Calu3 (cell line): Measurements from ENCODE around the gene TRIO. TPM values are rescaled to one million over a fixed set of nuclear protein-coding genes. Genes with fewer than 3 reads are reported as not detected.

ENCODE experiments used
- BruUV-seq: library from RNA; stranded (reverse); fragments of 400-500 nt; replicated peaks from 2 replicates; lab custom pipeline; 2021; lab: Mats Ljungman, UMichigan
- CTCF ChIA-PET: fragments of 300-600 bp; sonication (Branson Sonifier 250); formaldehyde crosslinking; loops from one replicate; lab custom pipeline; 2022; ENCODE audit warnings: antibody characterized with exemption; lab: Charles Lee
- DNase-seq: peaks from one replicate; pipeline ENCODE4 v3.0.0; 2022
- H3K27ac Mint-ChIP-seq: one replicate; pipeline ENCODE4 v1.8.0; 2022; ENCODE audit warnings: mixed read lengths; ENCODE audit not compliant: unreplicated experiment
- H3K27me3 Mint-ChIP-seq: one replicate; pipeline ENCODE4 v1.8.0; 2022; ENCODE audit warnings: mixed read lengths; ENCODE audit not compliant: unreplicated experiment
- H3K36me3 Mint-ChIP-seq: one replicate; pipeline ENCODE4 v1.8.0; 2022; ENCODE audit warnings: mild to moderate bottlenecking, moderate library complexity, mixed read lengths; ENCODE audit not compliant: insufficient read depth, unreplicated experiment
- H3K4me1 Mint-ChIP-seq: one replicate; pipeline ENCODE4 v1.8.0; 2022; ENCODE audit warnings: mild to moderate bottlenecking, low read depth, mixed read lengths; ENCODE audit not compliant: unreplicated experiment
- H3K4me3 Mint-ChIP-seq: one replicate; pipeline ENCODE4 v1.8.0; 2022; ENCODE audit warnings: mild to moderate bottlenecking, low read depth, moderate library complexity, mixed read lengths; ENCODE audit not compliant: unreplicated experiment
- H3K9me3 Mint-ChIP-seq: one replicate; pipeline ENCODE4 v1.8.0; 2022; ENCODE audit warnings: low read depth, mixed read lengths; ENCODE audit not compliant: unreplicated experiment
- intact Hi-C: fragments of 100-400 bp; cut with micrococcal nuclease; formaldehyde crosslinking; loops from one replicate; pipeline ENCODE4 v1.10.0; 2022; ENCODE audit not compliant: unreplicated experiment
- total RNA-seq: library from RNA; stranded (reverse); gene quantifications from 2 replicates; pipeline ENCODE4 v1.2.3, GENCODE V29; 2022
- TF ChIP-seq, protein P1 (sequence below): fragments of 200-600 bp; IDR thresholded peaks from one replicate; pipeline ENCODE4 v1.8.0; 2022; ENCODE audit warnings: antibody characterized with exemption; ENCODE audit not compliant: unreplicated experiment

The TRIO gene
- total RNA-seq, 1 experiment from 2014 or later, result 183 TPM

DNA sequence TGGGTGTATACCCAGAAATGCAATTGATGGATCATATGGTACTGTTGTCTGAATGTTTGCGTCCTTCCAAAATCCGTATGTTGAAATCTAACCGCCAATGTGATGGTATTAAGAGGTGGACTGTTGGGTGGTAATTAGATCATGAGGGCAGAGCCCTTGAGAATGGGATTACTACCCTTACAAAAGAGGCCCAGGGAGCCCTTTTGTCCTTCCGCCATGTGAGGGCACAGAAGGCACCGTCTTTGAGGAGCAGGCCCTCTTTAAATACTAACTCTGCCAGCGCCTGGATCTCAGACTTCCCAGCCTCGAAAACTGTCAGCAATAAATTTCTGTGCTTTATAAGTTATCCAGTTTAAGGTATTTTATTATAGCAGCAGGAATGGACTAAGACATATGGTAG, 282.4 kb downstream of the TRIO start:
- Mint-ChIP-seq H3K36me3 (peaks cover 43% of the 10 kb centered on the region), H3K27ac (no peak overlapping the region), H3K9me3 (no peaks in the 10 kb centered on the region), H3K27me3 (no peaks in the 10 kb centered on the region), H3K4me1 (no peaks in the 10 kb centered on the region), H3K4me3 (no peak overlapping the region)
- TF ChIP-seq, protein P1, sequence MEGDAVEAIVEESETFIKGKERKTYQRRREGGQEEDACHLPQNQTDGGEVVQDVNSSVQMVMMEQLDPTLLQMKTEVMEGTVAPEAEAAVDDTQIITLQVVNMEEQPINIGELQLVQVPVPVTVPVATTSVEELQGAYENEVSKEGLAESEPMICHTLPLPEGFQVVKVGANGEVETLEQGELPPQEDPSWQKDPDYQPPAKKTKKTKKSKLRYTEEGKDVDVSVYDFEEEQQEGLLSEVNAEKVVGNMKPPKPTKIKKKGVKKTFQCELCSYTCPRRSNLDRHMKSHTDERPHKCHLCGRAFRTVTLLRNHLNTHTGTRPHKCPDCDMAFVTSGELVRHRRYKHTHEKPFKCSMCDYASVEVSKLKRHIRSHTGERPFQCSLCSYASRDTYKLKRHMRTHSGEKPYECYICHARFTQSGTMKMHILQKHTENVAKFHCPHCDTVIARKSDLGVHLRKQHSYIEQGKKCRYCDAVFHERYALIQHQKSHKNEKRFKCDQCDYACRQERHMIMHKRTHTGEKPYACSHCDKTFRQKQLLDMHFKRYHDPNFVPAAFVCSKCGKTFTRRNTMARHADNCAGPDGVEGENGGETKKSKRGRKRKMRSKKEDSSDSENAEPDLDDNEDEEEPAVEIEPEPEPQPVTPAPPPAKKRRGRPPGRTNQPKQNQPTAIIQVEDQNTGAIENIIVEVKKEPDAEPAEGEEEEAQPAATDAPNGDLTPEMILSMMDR, result no peak
- DNase-seq, result no peak
- BruUV-seq, result no TSS peak
- CTCF ChIA-PET, result no interaction called here
- intact Hi-C loops, result no loop called here

DNA sequence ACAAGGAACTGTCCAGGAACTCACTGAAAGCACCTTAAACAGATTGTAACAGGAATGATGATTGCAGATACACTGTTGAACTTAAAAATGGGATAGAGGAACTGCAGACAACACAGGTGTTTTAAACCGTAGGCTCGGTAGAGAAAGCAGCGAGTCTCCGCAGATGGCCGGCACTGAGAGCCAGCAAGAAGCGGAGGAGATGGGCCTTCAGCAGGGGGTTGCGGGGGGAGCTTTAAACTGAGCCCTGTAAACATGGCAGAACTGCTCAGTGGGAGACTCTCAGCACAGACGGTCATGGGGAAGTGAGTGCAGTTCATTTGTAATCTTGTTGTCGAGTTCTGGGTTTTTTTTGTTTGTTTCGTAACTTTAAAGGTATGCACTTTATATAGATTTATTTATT, 283.4 kb downstream of the TRIO start:
- Mint-ChIP-seq H3K4me1 (no peaks in the 10 kb centered on the region), H3K9me3 (no peaks in the 10 kb centered on the region), H3K27me3 (no peaks in the 10 kb centered on the region), H3K27ac (no peak overlapping the region), H3K4me3 (no peak overlapping the region), H3K36me3 (peaks cover 43% of the 10 kb centered on the region)
- BruUV-seq, result no TSS peak
- intact Hi-C loops, result no loop called here
- TF ChIP-seq, protein P1, result no peak
- CTCF ChIA-PET, result no interaction called here
- DNase-seq, result no peak

GRCh38 chr5:14428302-14429081, 285.4 kb downstream of the TRIO start:
- BruUV-seq, result no TSS peak
- intact Hi-C loops, result no loop called here
- CTCF ChIA-PET, result interaction anchor here (0.5 kb wide), 1 partner anchor 94 kb away, joined by 5 read pairs; no protein-coding TSS in a partner anchor
- H3K36me3 Mint-ChIP-seq, result peaks cover 37% of the 10 kb centered on the region
- H3K27ac Mint-ChIP-seq, result no peak overlapping the region
- H3K27me3 Mint-ChIP-seq, result no peaks in the 10 kb centered on the region
- H3K4me1 Mint-ChIP-seq, result no peaks in the 10 kb centered on the region
- TF ChIP-seq, protein P1, result no peak
- no peaks in the 10 kb centered on the region for H3K9me3 Mint-ChIP-seq
- no peak overlapping the region for H3K4me3 Mint-ChIP-seq
- DNase-seq, result no peak

DNA sequence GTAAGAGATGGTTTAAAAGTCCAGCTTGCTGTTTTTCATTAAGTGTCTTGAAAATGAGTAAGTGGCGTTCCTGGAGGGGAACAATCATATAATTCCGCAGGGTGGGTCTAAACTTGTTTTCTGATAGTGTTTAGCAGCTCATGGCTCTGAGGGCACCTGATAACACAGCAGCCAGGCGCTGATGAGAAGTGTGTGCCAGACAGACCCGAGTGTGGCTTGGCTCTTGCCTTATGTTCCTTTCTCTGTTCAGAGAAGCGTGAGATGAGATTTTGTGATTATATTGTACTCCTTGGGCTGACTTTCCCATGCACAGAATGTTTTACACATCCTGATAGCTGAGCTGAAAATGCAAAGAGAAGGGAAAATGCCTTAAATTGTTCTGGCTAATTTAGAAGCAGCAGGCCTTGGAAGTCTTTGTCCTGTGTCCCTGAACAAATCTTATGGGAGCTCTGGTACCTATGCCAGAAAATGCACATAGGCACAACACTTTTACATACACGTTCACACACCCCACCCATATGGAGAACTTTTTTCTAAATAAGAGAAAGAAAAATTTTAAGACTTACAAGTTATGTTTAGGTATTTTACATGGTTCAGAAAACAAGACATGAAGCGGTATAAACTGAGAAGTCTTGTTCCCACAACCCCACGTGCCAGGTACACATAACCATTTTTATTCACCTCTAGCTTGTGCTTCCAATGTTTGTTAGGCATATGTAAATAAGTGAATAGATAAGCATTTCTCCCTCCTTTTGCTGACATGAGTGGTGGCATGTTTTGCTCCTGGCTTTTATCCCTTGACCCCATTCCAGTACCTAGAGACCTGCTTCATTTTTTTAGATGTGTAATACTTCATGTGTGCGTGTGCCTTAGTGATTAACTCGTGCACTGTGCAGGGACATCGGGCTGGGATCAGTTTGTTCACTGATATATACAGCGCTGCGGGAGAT, 286.2 kb downstream of the TRIO start:
- intact Hi-C loops, result no loop called here
- CTCF ChIA-PET, result no interaction called here
- Mint-ChIP-seq H3K36me3 (peaks cover 33% of the 10 kb centered on the region), H3K27me3 (no peaks in the 10 kb centered on the region), H3K9me3 (no peaks in the 10 kb centered on the region), H3K4me1 (no peaks in the 10 kb centered on the region), H3K4me3 (no peak overlapping the region), H3K27ac (no peak overlapping the region)
- no TSS peak for BruUV-seq
- TF ChIP-seq, protein P1, result no peak
- no peak for DNase-seq
